Sigmoid colon (tissue), 4 donors: Measurements from ENCODE around the gene FHIP1B.

Source experiments
- POLR2A ChIP-seq, 2 donors: fragments of 450-650 bp; IDR thresholded peaks; one replicate each; pipeline ENCODE4 v1.6.1; 2016; ENCODE audit warnings: antibody characterized with exemption in 2 of 2, mild to moderate bottlenecking in 2 of 2, moderate library complexity in 2 of 2
- POLR2AphosphoS5 ChIP-seq, 4 donors: sonication (generic); formaldehyde crosslinking; IDR thresholded peaks; one replicate each; pipeline ENCODE4 v1.6.1; 2017; ENCODE audit warnings: antibody characterized with exemption in 4 of 4
- TF ChIP-seq, protein P1 (sequence below), 4 experiments: fragments of 450-650 bp in 3 of 4; fragments of 200-600 bp in 1 of 4; IDR thresholded peaks; one replicate each; pipeline ENCODE4 v1.5.1; 2016 to 2019; ENCODE audit warnings: antibody characterized with exemption in 4 of 4, mild to moderate bottlenecking in 3 of 4, moderate library complexity in 2 of 4

DNA sequence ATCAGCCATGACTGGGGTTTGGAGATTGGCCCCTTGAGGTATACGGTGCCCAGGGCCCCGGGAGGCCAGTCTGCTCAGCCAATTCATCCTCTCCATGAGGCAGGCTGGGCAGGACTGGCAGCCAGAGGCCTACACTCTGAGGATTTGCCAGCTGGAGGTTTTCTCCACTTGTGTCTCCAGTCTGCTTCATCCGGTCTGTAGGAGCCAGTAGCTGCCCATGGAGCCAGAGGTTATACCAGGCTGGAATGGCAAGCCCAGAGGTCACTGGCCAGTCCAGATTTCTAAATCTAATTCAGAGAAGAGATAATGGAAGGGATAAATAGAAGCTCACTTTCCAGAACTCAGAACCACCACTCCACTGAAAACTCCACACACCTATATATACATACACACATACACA is 10.0 kb downstream of the FHIP1B start:
- no peak for TF ChIP-seq POLR2A (IDR thresholded peaks at IDR 0.05)
- TF ChIP-seq, protein P1, sequence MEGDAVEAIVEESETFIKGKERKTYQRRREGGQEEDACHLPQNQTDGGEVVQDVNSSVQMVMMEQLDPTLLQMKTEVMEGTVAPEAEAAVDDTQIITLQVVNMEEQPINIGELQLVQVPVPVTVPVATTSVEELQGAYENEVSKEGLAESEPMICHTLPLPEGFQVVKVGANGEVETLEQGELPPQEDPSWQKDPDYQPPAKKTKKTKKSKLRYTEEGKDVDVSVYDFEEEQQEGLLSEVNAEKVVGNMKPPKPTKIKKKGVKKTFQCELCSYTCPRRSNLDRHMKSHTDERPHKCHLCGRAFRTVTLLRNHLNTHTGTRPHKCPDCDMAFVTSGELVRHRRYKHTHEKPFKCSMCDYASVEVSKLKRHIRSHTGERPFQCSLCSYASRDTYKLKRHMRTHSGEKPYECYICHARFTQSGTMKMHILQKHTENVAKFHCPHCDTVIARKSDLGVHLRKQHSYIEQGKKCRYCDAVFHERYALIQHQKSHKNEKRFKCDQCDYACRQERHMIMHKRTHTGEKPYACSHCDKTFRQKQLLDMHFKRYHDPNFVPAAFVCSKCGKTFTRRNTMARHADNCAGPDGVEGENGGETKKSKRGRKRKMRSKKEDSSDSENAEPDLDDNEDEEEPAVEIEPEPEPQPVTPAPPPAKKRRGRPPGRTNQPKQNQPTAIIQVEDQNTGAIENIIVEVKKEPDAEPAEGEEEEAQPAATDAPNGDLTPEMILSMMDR (IDR thresholded peaks at IDR 0.05) = no peak
- no peak for TF ChIP-seq POLR2AphosphoS5 (IDR thresholded peaks at IDR 0.05)
